HepG2 (cell line): ENCODE measurements around the gene NCBP1. TPM values are rescaled to one million over a fixed set of nuclear protein-coding genes. Genes with fewer than 3 reads are reported as not detected.

Source experiments
- ATAC-seq: fragments of 200-7000 bp; cut with Tn5 transposase; 3 replicates; pipeline ENCODE4 v1.9.1; 2020; ENCODE audit warnings: mild to moderate bottlenecking, moderate library complexity
- BruUV-seq: library from RNA; stranded (reverse); fragments of 400-500 nt; replicated peaks from 2 replicates; lab custom pipeline; 2021; lab: Mats Ljungman, UMichigan
- CTCF ChIA-PET: fragments of 300-600 bp; formaldehyde crosslinking; extraction: SDS; loops from one replicate; lab custom pipeline; 2021; ENCODE audit warnings: low total read pairs, inconsistent platforms, low intra/inter-chr PET ratio; lab: Yijun Ruan, JAX
- POLR2A ChIA-PET: fragments of 350-600 bp; sonication (Branson Sonifier 250); formaldehyde crosslinking; loops from one replicate; lab custom pipeline; 2020; ENCODE audit warnings: antibody characterized with exemption, inconsistent platforms; lab: Yijun Ruan, JAX
- DNase-seq: peaks from one replicate; pipeline ENCODE4 v3.0.0-alpha.2; 2015; ENCODE audit warnings: low spot score
- FAIRE-seq: peaks from 3 replicates; lab custom pipeline; 2011; peaks lifted over from hg19 to GRCh38; lab: Jason Lieb, UNC
- H2AFZ ChIP-seq: one replicate; pipeline ENCODE4 v1.6.1; 2011; ENCODE audit warnings: low read length, inconsistent platforms
- H3K27ac ChIP-seq: fragments of 300-600 bp; 3 replicates; pipeline ENCODE4 v1.8.0; 2011; ENCODE audit warnings: mixed run types, mild to moderate bottlenecking, mixed read lengths, low read length, inconsistent platforms; ENCODE audit not compliant: insufficient read depth; ENCODE audit errors: extremely low read length
- H3K27me3 ChIP-seq, 2 experiments: fragments of 200-600 bp in 1 of 2; 2 replicates in 1 of 2; 3 replicates in 1 of 2; pipeline versions ENCODE4 v1.6.0 to v1.8.0; 2011; ENCODE audit warnings: low read length in 2 of 2, mild to moderate bottlenecking in 2 of 2, moderate library complexity in 2 of 2, inconsistent platforms in 1 of 2; ENCODE audit not compliant: insufficient read depth in 2 of 2, control insufficient read depth in 1 of 2
- H3K36me3 ChIP-seq, 2 experiments: fragments of 200-600 bp in 1 of 2; replicated peaks in 1 of 2; 2 replicates in 1 of 2; 3 replicates in 1 of 2; pipeline versions ENCODE4 v1.5.1 to v1.8.0; 2011; ENCODE audit warnings: low read length in 2 of 2, inconsistent platforms in 1 of 2; ENCODE audit not compliant: insufficient read depth in 2 of 2, control insufficient read depth in 1 of 2
- H3K4me1 ChIP-seq: 2 replicates; pipeline ENCODE4 v1.5.1; 2012; ENCODE audit warnings: low read length, inconsistent platforms; ENCODE audit not compliant: insufficient read depth
- H3K4me2 ChIP-seq: 2 replicates; pipeline ENCODE4 v1.6.0; 2011; ENCODE audit warnings: low read depth, low read length, inconsistent platforms
- H3K4me3 ChIP-seq, 3 experiments: fragments of 200-600 bp in 1 of 3; sonication (generic), shearing (Covaris generic) in 1 of 3; replicated peaks in 1 of 3; 2 replicates each; pipeline ENCODE4 v1.5.1; 2011 to 2016; ENCODE audit warnings: low read length in 3 of 3, inconsistent platforms in 2 of 3, low read depth in 2 of 3, mild to moderate bottlenecking in 2 of 3, control low read depth in 1 of 3, mixed read lengths in 1 of 3; ENCODE audit not compliant: insufficient read depth in 1 of 3
- H3K79me2 ChIP-seq: one replicate; pipeline ENCODE4 v1.6.1; 2011; ENCODE audit warnings: low read length, inconsistent platforms; ENCODE audit not compliant: insufficient read depth
- H3K9ac ChIP-seq: 2 replicates; pipeline ENCODE4 v1.6.0; 2011; ENCODE audit warnings: mild to moderate bottlenecking, low read depth, low read length, inconsistent platforms; ENCODE audit not compliant: insufficient read depth
- H3K9me3 ChIP-seq: 2 replicates; pipeline ENCODE4 v1.5.1; 2012; ENCODE audit warnings: mild to moderate bottlenecking, low read length
- H4K20me1 ChIP-seq: 2 replicates; pipeline ENCODE4 v1.6.0; 2011; ENCODE audit warnings: inconsistent platforms, mild to moderate bottlenecking, low read length, moderate library complexity; ENCODE audit not compliant: insufficient read depth
- ARHGAP35 ChIP-seq: sonication (generic); formaldehyde crosslinking; IDR thresholded peaks from 2 replicates; pipeline ENCODE4 v1.9.0; 2022; ENCODE audit warnings: mild to moderate bottlenecking, inconsistent platforms, moderate library complexity, missing genetic modification reagents, borderline replicate concordance
- DR1 ChIP-seq: sonication (generic); formaldehyde crosslinking; IDR thresholded peaks from 2 replicates; pipeline ENCODE4 v1.8.0; 2021; ENCODE audit warnings: mild to moderate bottlenecking, missing genetic modification reagents, inconsistent platforms
- ETV5 ChIP-seq: IDR thresholded peaks from 2 replicates; pipeline ENCODE4 v1.6.1; 2018; ENCODE audit warnings: missing biosample characterization, missing genetic modification reagents, inconsistent platforms, borderline replicate concordance
- GTF2F1 ChIP-seq: fragments of 150-350 bp; IDR thresholded peaks from 2 replicates; pipeline ENCODE4 v1.6.1; 2014; ENCODE audit warnings: low read length
- KLF11 ChIP-seq: IDR thresholded peaks from 2 replicates; pipeline ENCODE4 v1.6.1; 2016; ENCODE audit warnings: missing compliant biosample characterization
- KLF15 ChIP-seq: sonication (generic); formaldehyde crosslinking; IDR thresholded peaks from 2 replicates; pipeline ENCODE4 v1.8.1; 2023; ENCODE audit warnings: borderline replicate concordance, mild to moderate bottlenecking, inconsistent platforms, missing genetic modification reagents, mixed read lengths
- KLF6 ChIP-seq: IDR thresholded peaks from 2 replicates; pipeline ENCODE4 v1.8.0; 2016; ENCODE audit warnings: missing biosample characterization, missing genetic modification reagents
- NR1H2 ChIP-seq: sonication (generic); formaldehyde crosslinking; IDR thresholded peaks from 2 replicates; pipeline ENCODE4 v1.8.1; 2022; ENCODE audit warnings: low read depth, missing genetic modification reagents, borderline replicate concordance
- SMC3 ChIP-seq: IDR thresholded peaks from 2 replicates; pipeline ENCODE4 v1.6.1; 2011; ENCODE audit warnings: low read length, improper control_type of control experiment
- SMYD3 ChIP-seq: sonication (generic); formaldehyde crosslinking; IDR thresholded peaks from 2 replicates; pipeline ENCODE4 v1.8.1; 2023; ENCODE audit warnings: mild to moderate bottlenecking, missing genetic modification reagents
- TBL1XR1 ChIP-seq: fragments of 150-350 bp; IDR thresholded peaks from 2 replicates; pipeline ENCODE4 v1.6.1; 2014; ENCODE audit warnings: borderline replicate concordance, low read length; ENCODE audit not compliant: partially characterized antibody
- YEATS4 ChIP-seq: sonication (generic); formaldehyde crosslinking; IDR thresholded peaks from 2 replicates; pipeline ENCODE4 v1.4.0; 2020; ENCODE audit warnings: missing genetic modification reagents, borderline replicate concordance
- ZBTB42 ChIP-seq: sonication (generic); formaldehyde crosslinking; IDR thresholded peaks from 2 replicates; pipeline ENCODE4 v1.5.0; 2020; ENCODE audit warnings: mild to moderate bottlenecking, missing genetic modification reagents
- ZNF282 ChIP-seq: fragments of 450-650 bp; IDR thresholded peaks from 2 replicates; pipeline ENCODE4 v1.6.1; 2018; ENCODE audit not compliant: partially characterized antibody
- ZNF503 ChIP-seq: sonication (generic); formaldehyde crosslinking; IDR thresholded peaks from 2 replicates; pipeline ENCODE4 v1.4.0; 2020; ENCODE audit warnings: missing genetic modification reagents
- ZNF724P ChIP-seq: sonication (generic); formaldehyde crosslinking; IDR thresholded peaks from 2 replicates; pipeline ENCODE4 v1.8.0; 2022; ENCODE audit warnings: missing genetic modification reagents, borderline replicate concordance
- ZNF83 ChIP-seq: sonication (generic); formaldehyde crosslinking; IDR thresholded peaks from 2 replicates; pipeline ENCODE4 v1.4.0; 2020; ENCODE audit warnings: missing genetic modification reagents, mild to moderate bottlenecking, borderline replicate concordance
- ZZZ3 ChIP-seq: sonication (generic); formaldehyde crosslinking; IDR thresholded peaks from 2 replicates; pipeline ENCODE4 v1.4.0; 2020; ENCODE audit warnings: missing genetic modification reagents, mild to moderate bottlenecking, borderline replicate concordance
- WGBS: methylation state at CpG from one replicate; pipeline ENCODE4 v1.1.6; 2017; ENCODE audit warnings: low lambda C conversion rate; 5-methylcytosine and 5-hydroxymethylcytosine counted together
- in situ Hi-C: cut with HindIII; loops from 2 replicates; pipeline ENCODE4 v1.10.0; 2017; ENCODE audit warnings: low pct_unique_long_range_greater_than_20kb; ENCODE audit not compliant: extremely low pct_ligation_motif_present
- intact Hi-C: fragments of 100-400 bp; cut with micrococcal nuclease; formaldehyde crosslinking; loops from one replicate; pipeline ENCODE4 v1.10.0; 2022; ENCODE audit not compliant: unreplicated experiment
- polyA plus RNA-seq, 8 experiments: library from polyadenylated mRNA; depleted of rRNA in 3 of 8; stranded (reverse) in 7 of 8; unstranded in 1 of 8; fragments of >200 nt; fragmentation: Illumina TruSeq in 4 of 8; extraction: Trizol in 4 of 8; gene quantifications; 2 replicates each; pipeline versions ENCODE4 v1.2.1 to v1.2.3, GENCODE V29; 2011 to 2016; ENCODE audit warnings: low read depth in 4 of 8, missing spikeins in 1 of 8, mixed read lengths in 1 of 8; ENCODE audit not compliant: insufficient read depth in 1 of 8
- total RNA-seq, 5 experiments: library from RNA; depleted of rRNA; stranded (reverse); fragments of >200 nt; fragmentation: Illumina TruSeq; extraction: Trizol; gene quantifications; 2 replicates each; pipeline ENCODE4 v1.2.3, GENCODE V29; 2016; ENCODE audit warnings: low read depth in 1 of 5
- TF ChIP-seq, protein P1 (sequence below): IDR thresholded peaks from 2 replicates; pipeline ENCODE4 v1.6.1; 2016; ENCODE audit warnings: missing biosample characterization, missing genetic modification reagents, low read depth
- TF ChIP-seq, protein P2 (sequence below): sonication (generic); formaldehyde crosslinking; IDR thresholded peaks from 2 replicates; pipeline ENCODE4 v1.5.0; 2020; ENCODE audit warnings: missing genetic modification reagents

NCBP1 gene
- total and polyA plus RNA-seq, 2 of the 13 experiments (the other 11 are each of a cell fraction or from before 2014, with no cell fraction given): 13.3 to 40.2 TPM

DNA sequence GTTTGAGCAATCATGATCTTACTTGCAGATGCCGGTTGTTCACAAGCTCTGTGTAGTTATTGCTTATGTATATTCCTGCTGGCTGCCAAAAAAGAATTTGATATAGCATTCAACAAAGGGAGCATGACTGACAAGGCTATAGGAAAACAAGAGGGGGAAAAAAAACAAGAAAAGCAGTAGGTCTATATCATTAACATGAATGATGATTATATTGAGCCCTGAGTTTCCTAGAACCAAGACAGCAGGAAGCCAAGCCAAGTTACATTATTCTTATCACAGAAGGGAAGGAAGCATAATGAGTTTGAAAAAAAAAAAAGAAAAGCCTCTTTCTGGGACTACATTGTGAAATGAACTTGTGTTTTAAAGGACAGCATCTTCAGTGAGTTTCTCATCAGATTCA lies 41.5 kb upstream of the NCBP1 start:
- no peak overlapping the region for H3K4me2 ChIP-seq
- FAIRE-seq: no peak
- no peak overlapping the region for H3K9ac ChIP-seq
- WGBS: 70% methylated on average over 1 of the region's 1 CpG
- no peaks in the 10 kb centered on the region for H3K79me2 ChIP-seq
- H4K20me1 ChIP-seq: no peaks in the 10 kb centered on the region
- H3K4me3 ChIP-seq: no peak overlapping the region
- H3K36me3 ChIP-seq: no peaks in the 10 kb centered on the region
- no TSS peak for BruUV-seq
- in situ Hi-C loops: loop anchor here (10.0 kb wide), 1 partner anchor 127 kb away; no protein-coding TSS in a partner anchor
- TF ChIP-seq, protein P1, sequence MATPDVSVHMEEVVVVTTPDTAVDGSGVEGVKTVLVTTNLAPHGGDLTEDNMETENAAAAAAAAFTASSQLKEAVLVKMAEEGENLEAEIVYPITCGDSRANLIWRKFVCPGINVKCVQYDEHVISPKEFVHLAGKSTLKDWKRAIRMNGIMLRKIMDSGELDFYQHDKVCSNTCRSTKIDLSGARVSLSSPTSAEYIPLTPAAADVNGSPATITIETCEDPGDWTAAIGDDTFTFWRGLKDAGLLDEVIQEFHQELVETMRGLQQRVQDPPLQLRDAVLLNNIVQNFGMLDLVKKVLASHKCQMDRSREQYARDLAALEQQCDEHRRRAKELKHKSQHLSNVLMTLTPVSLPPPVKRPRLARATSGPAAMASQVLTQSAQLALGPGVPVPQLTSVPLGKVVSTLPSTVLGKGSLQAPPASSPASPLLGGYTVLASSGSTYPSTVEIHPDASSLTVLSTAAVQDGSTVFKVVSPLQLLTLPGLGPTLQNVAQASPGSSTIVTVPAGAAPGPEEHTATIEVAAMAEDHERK (CRISPR knock-in tag): no peak
- TF ChIP-seq ZNF83 (no peak), NR1H2 (CRISPR knock-in tag) (no peak), TBL1XR1 (no peak), DR1 (CRISPR knock-in tag) (no peak), SMYD3 (CRISPR knock-in tag) (no peak), SMC3 (no peak), KLF6 (CRISPR knock-in tag) (no peak), YEATS4 (CRISPR knock-in tag) (no peak), ZNF503 (CRISPR knock-in tag) (no peak), KLF11 (no peak), GTF2F1 (no peak), ZNF282 (no peak), ARHGAP35 (no peak), ZZZ3 (no peak), ZBTB42 (CRISPR knock-in tag) (no peak), KLF15 (CRISPR knock-in tag) (no peak), ETV5 (no peak), ZNF724P (no peak)
- TF ChIP-seq, protein P2, sequence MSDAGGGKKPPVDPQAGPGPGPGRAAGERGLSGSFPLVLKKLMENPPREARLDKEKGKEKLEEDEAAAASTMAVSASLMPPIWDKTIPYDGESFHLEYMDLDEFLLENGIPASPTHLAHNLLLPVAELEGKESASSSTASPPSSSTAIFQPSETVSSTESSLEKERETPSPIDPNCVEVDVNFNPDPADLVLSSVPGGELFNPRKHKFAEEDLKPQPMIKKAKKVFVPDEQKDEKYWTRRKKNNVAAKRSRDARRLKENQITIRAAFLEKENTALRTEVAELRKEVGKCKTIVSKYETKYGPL (CRISPR knock-in tag): no peak
- TF ChIP-seq, all 625 proteins: peak for 0
- ATAC-seq (no peak), DNase-seq (no peak)
- ChIA-PET POLR2A (no interaction called here), CTCF (no interaction called here)
- no peaks in the 10 kb centered on the region for H3K27me3 ChIP-seq
- intact Hi-C loops: no loop called here
- H3K4me1 ChIP-seq: no peaks in the 10 kb centered on the region
- no peak overlapping the region for H3K27ac ChIP-seq
- no peak overlapping the region for H2AFZ ChIP-seq
- H3K9me3 ChIP-seq: no peaks in the 10 kb centered on the region
